ENCODE results near the gene PRR5L.

GRCh38 chr11:36265793-36266628 is 30.1 kb upstream of the PRR5L start:
- TF ChIP-seq, protein P1, sequence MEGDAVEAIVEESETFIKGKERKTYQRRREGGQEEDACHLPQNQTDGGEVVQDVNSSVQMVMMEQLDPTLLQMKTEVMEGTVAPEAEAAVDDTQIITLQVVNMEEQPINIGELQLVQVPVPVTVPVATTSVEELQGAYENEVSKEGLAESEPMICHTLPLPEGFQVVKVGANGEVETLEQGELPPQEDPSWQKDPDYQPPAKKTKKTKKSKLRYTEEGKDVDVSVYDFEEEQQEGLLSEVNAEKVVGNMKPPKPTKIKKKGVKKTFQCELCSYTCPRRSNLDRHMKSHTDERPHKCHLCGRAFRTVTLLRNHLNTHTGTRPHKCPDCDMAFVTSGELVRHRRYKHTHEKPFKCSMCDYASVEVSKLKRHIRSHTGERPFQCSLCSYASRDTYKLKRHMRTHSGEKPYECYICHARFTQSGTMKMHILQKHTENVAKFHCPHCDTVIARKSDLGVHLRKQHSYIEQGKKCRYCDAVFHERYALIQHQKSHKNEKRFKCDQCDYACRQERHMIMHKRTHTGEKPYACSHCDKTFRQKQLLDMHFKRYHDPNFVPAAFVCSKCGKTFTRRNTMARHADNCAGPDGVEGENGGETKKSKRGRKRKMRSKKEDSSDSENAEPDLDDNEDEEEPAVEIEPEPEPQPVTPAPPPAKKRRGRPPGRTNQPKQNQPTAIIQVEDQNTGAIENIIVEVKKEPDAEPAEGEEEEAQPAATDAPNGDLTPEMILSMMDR (IDR thresholded peaks at IDR 0.05), result peak in 1 of 3 donors; percentile 14
- no peak for TF ChIP-seq POLR2A (IDR thresholded peaks at IDR 0.05)
